ENCODE data around the gene HCK. TPM values are rescaled to one million over a fixed set of nuclear protein-coding genes. Genes with fewer than 3 reads are reported as not detected.

HCK gene
- total and polyA plus RNA-seq, 9 of the 15 experiments (the other 6 are each of a cell fraction or from before 2014, with no cell fraction given) = 0.09 to 0.51 (median 0.27) TPM; not detected in 6

- no peak for ATAC-seq
- no peak overlapping the region for H2AFZ ChIP-seq (ENCODE audit: low read depth, low read length)
- H3K27ac ChIP-seq (ENCODE audit: extremely low read depth, low read depth, low read length) = no peak overlapping the region; the same call in 2 of the 3 replicates
- peaks cover 60% of the 10 kb centered on the region for H3K79me2 ChIP-seq (ENCODE audit: control insufficient read depth, insufficient read depth, low read length)
- H3K4me3 ChIP-seq = peak overlapping the region; percentile 89
- H3K4me1 ChIP-seq (replicated peaks in 1 of 2; ENCODE audit: control insufficient read depth in 2 of 2, insufficient read depth in 2 of 2, low read length in 2 of 2) = peaks cover 0 to 8% of the 10 kb centered on the region in 2 experiments; a peak in 2 of 5 replicates
- no peaks in the 10 kb centered on the region for H3K9me1 ChIP-seq (ENCODE audit: control insufficient read depth, insufficient read depth, low read length)
- H3K9ac ChIP-seq (ENCODE audit: insufficient read depth in 1 of 2, low read depth in 2 of 2, low read length in 2 of 2) = peak overlapping the region; percentile 97 to 100; a peak in 3 of 4 replicates
- H3K36me3 ChIP-seq (ENCODE audit: control insufficient read depth, insufficient read depth, low read length) = peaks cover 25% of the 10 kb centered on the region
- no peak for FAIRE-seq
- TF ChIP-seq KLF6 (CRISPR knock-in tag; IDR thresholded peaks at IDR 0.05; ENCODE audit: borderline replicate concordance) = no peak
- TF ChIP-seq ZNF41 (CRISPR knock-in tag; conservative IDR thresholded peaks at IDR 0.05) = no peak
- peak; percentile 56; the same call in 1 of the 2 replicates for TF ChIP-seq C11orf30 (IDR thresholded peaks at IDR 0.05; ENCODE audit: low read depth)
- TF ChIP-seq MAFG (tag; conservative IDR thresholded peaks at IDR 0.05) = 0 out of 2 replicates have a peak, but pooled peaks have one; percentile 10
- TF ChIP-seq ZNF316 (IDR thresholded peaks at IDR 0.05) = peak; percentile 70
- in situ Hi-C loops (cut with MboI) = no loop called here
- no TSS peak for BruUV-seq (replicated peaks)
- ChIA-PET POLR2A (interaction anchor here (0.9 to 1.1 kb wide), 3 partner anchors 8 to 273 kb away, joined by 3 to 4 read pairs (median 4); no protein-coding TSS in a partner anchor), CTCF (ENCODE audit: low intra/inter-chr PET ratio) (no interaction called here)
- peaks cover 0 to 7% of the 10 kb centered on the region in 2 experiments; a peak in 1 of 5 replicates for H3K27me3 ChIP-seq (ENCODE audit: control insufficient read depth in 2 of 2, insufficient read depth in 2 of 2, low read length in 2 of 2)
- intact Hi-C loops (cut with micrococcal nuclease) = no loop called here
- no peak for DNase-seq (ENCODE audit: extremely low read depth in 1 of 4, low spot score in 3 of 4)
- no peaks in the 10 kb centered on the region; the same call in 1 of the 2 replicates for H3K9me3 ChIP-seq (replicated peaks; ENCODE audit: control insufficient read depth, insufficient read depth, low read depth, low read length)
- 51% methylated on average over 3 of the region's 3 CpGs for WGBS (ENCODE audit: insufficient coverage, low coverage, missing lambda C conversion rate)
- H4K20me1 ChIP-seq (replicated peaks; ENCODE audit: control insufficient read depth, insufficient read depth, low read length) = peaks cover 13% of the 10 kb centered on the region; the same call in 1 of the 2 replicates
- H3K4me2 ChIP-seq (ENCODE audit: insufficient read depth, low read length) = peak overlapping the region; percentile 100
These were observed 58.7 kb downstream of the HCK start for GRCh38 chr20:32110727-32111126.

DNA sequence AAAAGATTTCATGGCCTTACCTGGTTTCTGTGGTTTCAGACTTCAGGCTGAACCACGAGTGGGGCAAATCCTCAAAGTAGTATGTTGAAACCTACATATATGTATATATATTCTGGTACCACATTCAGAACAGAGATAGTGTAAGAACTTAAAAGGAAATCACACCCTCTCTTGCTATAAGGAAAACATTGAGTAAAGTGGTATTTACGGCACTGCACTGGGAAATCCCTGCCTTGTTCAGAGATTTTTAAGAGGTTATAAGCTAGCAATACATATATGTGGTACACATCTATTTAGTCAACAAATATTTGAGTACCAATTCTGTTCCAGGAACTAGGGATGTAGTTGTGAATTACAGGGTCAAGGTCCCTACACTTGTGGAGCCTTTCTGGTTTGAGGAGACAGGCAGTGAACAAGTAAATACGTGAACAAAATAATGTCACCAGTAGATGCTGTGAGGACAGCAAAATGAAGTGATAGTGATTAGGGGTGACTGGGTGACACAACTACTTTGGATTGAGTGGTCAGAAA is 59.2 kb downstream of the HCK start:
- ATAC-seq (no peak), FAIRE-seq (no peak), DNase-seq (ENCODE audit: extremely low read depth in 1 of 4, low spot score in 3 of 4) (no peak)
- in situ Hi-C loops (cut with MboI) (no loop called here), intact Hi-C loops (cut with micrococcal nuclease) (no loop called here)
- H3K4me1 ChIP-seq (replicated peaks in 1 of 2; ENCODE audit: control insufficient read depth in 2 of 2, insufficient read depth in 2 of 2, low read length in 2 of 2) = peaks cover 0 to 10% of the 10 kb centered on the region in 2 experiments; a peak in 2 of 5 replicates
- H3K4me2 ChIP-seq (ENCODE audit: insufficient read depth, low read length) = 0 out of 2 replicates have a peak overlapping the region, but pooled peaks have one; percentile 100
- peaks cover 64% of the 10 kb centered on the region for H3K79me2 ChIP-seq (ENCODE audit: control insufficient read depth, insufficient read depth, low read length)
- TSS peak; percentile 43 for BruUV-seq (replicated peaks)
- peaks cover 28% of the 10 kb centered on the region for H3K36me3 ChIP-seq (ENCODE audit: control insufficient read depth, insufficient read depth, low read length)
- no peaks in the 10 kb centered on the region; the same call in 1 of the 2 replicates for H3K9me3 ChIP-seq (replicated peaks; ENCODE audit: control insufficient read depth, insufficient read depth, low read depth, low read length)
- POLR2A ChIA-PET = interaction anchor here (0.6 to 1.0 kb wide), 3 partner anchors 7 to 652 kb away, joined by 3 to 4 read pairs (median 3); no protein-coding TSS in a partner anchor
- no peak overlapping the region for H2AFZ ChIP-seq (ENCODE audit: low read depth, low read length)
- no peak overlapping the region for H3K9ac ChIP-seq (ENCODE audit: insufficient read depth in 1 of 2, low read depth in 2 of 2, low read length in 2 of 2)
- 61% methylated on average over 3 of the region's 3 CpGs for WGBS (ENCODE audit: insufficient coverage, low coverage, missing lambda C conversion rate)
- H3K9me1 ChIP-seq (ENCODE audit: control insufficient read depth, insufficient read depth, low read length) = no peaks in the 10 kb centered on the region
- H3K27me3 ChIP-seq (ENCODE audit: control insufficient read depth in 2 of 2, insufficient read depth in 2 of 2, low read length in 2 of 2) = peaks cover 0 to 7% of the 10 kb centered on the region in 2 experiments; a peak in 1 of 5 replicates
- CTCF ChIA-PET (ENCODE audit: low intra/inter-chr PET ratio) = no interaction called here
- peaks cover 16% of the 10 kb centered on the region; the same call in 1 of the 2 replicates for H4K20me1 ChIP-seq (replicated peaks; ENCODE audit: control insufficient read depth, insufficient read depth, low read length)
- no peak overlapping the region for H3K27ac ChIP-seq (ENCODE audit: extremely low read depth, low read depth, low read length)
- peak overlapping the region; percentile 89; the same call in 1 of the 2 replicates for H3K4me3 ChIP-seq
- no peak for TF ChIP-seq RCOR1 (IDR thresholded peaks at IDR 0.05; ENCODE audit: borderline replicate concordance in 1 of 2, low read depth in 2 of 2, low read length in 2 of 2)
- no peak for TF ChIP-seq HDAC3 (IDR thresholded peaks at IDR 0.05; ENCODE audit: borderline replicate concordance, partially characterized antibody)
- TF ChIP-seq ATF1 (CRISPR knock-in tag; IDR thresholded peaks at IDR 0.05) = no peak
- TF ChIP-seq ATF1 (tag; IDR thresholded peaks at IDR 0.05) = no peak
- TF ChIP-seq GTF2F1 (IDR thresholded peaks at IDR 0.05; ENCODE audit: low read depth, low read length) = no peak
- TF ChIP-seq FOSL1 (tag; conservative IDR thresholded peaks at IDR 0.05) = no peak
- no peak for TF ChIP-seq HNRNPUL1 (IDR thresholded peaks at IDR 0.05; ENCODE audit: low read length)
- TF ChIP-seq SETDB1 (IDR thresholded peaks at IDR 0.05; ENCODE audit: low read length) = no peak
- TF ChIP-seq RBBP5 (IDR thresholded peaks at IDR 0.05; ENCODE audit: borderline replicate concordance, insufficient read depth, low read length, poor library complexity, severe bottlenecking) = no peak
- TF ChIP-seq, protein P1, sequence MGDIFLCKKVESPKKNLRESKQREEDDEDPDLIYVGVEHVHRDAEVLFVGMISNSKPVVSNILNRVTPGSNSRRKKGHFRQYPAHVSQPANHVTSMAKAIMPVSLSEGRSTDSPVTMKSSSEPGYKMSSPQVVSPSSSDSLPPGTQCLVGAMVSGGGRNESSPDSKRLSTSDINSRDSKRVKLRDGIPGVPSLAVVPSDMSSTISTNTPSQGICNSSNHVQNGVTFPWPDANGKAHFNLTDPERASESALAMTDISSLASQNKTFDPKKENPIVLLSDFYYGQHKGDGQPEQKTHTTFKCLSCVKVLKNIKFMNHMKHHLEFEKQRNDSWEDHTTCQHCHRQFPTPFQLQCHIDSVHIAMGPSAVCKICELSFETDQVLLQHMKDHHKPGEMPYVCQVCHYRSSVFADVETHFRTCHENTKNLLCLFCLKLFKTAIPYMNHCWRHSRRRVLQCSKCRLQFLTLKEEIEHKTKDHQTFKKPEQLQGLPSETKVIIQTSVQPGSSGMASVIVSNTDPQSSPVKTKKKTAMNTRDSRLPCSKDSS (IDR thresholded peaks at IDR 0.05; ENCODE audit: low read depth, partially characterized antibody) = no peak

Data from K562 (cell line).